Activated CD8-positive, alpha-beta memory T cell treated with anti-CD3 and anti-CD28 coated beads for 1 hour (primary cell): ENCODE data around the gene KIZ.

ENCODE experiments used
- DNase-seq, 2 donors: peaks; one replicate each; pipeline ENCODE4 v3.0.0-alpha.2; 2020; ENCODE audit warnings: low read depth in 1 of 2; ENCODE audit errors: extremely low read depth in 1 of 2

The KIZ gene

DNA sequence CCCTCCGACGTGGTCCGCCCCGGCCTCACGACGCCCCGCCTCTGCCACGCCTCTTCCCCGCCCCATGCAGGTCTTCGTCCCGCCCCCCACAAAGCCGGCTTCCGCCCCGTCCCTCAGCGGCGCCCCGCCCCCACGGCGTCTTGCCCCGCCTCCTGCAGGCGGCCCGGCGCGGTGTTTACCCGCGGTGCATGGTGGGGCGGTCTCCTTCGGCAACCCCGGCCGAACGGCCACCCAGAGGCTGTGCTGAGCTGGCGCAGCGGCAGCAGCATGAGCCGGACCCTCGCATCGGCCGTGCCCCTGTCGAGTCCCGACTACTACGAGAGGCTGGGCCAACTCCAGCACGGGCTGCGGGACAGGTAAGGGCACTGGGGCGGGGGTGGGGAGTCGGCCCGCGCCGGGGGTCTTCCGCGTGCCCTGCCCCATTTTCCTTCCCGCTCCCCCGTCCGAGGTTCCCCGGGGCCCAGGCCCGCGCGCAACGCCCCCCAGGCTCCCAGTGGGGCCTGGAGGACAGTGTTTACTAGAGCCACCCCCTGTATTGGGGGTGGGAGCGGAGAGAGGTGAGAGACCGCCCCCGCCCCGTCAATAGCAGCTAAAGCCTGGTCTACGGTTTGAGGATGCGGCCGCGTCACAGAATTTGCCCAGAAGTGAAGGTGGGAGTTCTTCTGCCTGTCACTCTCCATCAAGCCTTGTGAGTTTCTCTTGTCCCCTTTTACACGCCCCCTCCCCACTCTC lies at the start of gene KIZ:
KIZ (plus strand) TSS at position 234 of the 732 bp plus-strand sequence; CDS start at position 268, 34 bp downstream.
- peak; percentile 88 to 99 for DNase-seq

GRCh38 chr20:21077809-21078345 lies 48.0 kb upstream of the KIZ start:
- no peak for DNase-seq

DNA sequence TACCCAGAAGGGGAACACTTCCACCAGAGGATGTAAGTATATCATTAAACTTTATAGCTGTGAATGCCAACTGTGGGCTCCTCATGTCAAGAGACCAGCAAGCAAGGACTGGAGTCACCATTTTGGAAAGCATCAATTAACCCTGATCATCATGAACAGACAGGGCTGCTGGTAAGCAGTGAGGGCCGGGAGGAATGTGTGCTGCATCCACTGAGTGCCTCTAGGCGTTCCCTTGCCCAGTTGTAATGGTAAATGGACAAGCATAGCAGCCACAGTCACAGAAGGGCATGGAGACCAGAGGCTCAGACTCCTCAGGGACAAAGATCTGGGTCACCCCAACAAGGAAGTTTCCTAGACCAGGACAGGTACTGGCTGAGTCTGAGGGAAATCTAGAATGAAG lies 43.3 kb upstream of the KIZ start:
- DNase-seq: no peak

DNA sequence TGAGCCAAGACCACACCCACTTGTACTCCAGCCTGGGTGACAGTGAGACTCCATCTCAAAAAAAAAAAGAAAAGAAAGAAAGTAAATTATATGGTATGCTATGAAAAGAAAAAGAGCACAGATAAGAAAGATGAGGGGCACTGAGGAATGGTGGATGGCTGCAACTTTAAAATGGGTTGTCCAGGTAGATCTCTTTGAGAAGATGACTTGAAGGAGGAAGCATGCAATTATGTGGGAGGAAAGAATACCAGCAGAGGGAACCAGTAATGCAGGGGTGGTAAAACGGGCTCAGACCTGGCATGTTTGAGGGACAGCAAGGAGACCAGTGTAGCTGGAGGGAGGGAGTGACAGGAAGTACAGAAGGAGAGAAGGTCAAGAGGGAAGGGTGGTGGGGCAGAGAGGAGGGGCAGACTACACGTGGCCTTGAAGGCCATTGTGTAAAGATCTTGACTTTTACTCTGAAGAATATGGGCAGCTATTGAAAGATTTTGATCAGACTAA lies 42.0 kb upstream of the KIZ start:
- DNase-seq: no peak

DNA sequence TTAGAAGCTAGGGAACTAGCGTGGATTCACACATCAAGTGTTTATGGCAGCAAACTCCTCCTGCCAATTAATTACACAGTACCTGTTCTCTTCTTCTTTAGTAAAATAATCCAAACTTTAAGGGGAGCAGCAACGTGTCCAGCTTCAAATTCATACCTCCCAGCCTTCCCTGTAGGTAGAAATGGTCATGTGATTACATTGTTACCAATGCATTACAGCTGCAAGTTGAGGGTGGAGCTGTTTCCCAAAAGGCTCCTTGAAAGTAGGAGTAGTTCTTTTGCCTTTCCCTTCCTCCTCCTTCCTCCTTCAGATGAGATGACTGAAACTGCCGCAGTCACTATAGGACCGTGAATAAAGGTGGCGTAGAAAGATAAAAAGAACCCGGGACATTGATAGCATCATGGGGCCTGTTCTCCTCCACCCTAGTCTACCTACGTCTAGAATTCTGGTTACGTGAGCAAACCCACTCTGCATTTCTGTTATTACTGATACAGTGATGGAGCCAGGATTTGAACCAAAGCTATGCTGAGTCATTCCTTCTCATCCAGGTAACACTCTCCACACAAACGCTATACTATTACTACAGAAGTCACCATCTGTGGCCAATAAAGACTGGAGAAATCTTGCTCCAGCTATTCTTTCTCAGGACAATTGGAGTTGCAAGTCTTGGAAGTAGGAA lies 37.9 kb upstream of the KIZ start:
- no peak for DNase-seq

- DNase-seq: no peak
Observed at GRCh38 chr20:21089391-21089790, 36.5 kb upstream of the KIZ start.

DNA sequence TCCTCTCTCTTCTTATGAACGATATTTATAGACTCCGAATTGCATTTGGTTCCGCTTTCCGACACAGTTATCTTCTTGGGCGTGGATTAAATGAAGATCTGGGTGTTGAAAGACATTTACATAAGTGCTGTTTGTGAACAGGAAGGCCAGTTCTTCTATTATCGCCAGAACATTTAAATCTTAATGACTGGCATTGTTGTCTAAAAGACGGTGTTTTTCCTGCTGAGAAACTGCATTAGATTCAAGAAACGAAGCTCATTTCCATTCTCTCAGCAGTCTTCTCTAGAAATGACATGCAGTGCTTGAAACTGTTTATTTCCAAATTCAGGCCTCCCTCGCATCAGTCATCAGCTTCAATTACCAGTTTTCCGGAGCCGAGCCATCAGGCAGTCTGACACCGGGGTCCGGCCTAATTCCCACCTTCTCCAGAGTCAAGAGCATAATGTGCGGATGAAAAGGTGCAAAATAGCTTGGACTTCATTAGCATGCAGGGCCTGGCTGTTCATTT lies 35.7 kb upstream of the KIZ start:
- no peak for DNase-seq

DNA sequence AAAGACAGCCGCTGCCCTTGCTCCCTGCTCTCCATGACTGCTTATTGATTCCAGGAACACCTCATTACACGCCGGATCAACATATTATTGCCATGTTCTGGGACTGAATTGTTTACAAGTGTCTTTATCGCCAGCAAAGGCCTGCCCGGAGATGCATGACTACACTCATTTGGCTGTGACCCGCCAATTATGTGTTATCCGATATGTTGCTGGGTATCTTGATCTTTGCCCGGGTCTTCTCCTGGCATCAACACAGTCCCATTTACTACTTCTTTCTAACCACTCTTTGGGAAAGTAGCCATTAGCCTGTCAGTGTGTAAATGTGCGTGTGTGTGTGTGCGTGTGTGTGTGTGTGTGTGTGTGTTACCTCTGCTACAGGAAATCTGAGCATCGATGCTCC lies 35.2 kb upstream of the KIZ start:
- DNase-seq: no peak

DNA sequence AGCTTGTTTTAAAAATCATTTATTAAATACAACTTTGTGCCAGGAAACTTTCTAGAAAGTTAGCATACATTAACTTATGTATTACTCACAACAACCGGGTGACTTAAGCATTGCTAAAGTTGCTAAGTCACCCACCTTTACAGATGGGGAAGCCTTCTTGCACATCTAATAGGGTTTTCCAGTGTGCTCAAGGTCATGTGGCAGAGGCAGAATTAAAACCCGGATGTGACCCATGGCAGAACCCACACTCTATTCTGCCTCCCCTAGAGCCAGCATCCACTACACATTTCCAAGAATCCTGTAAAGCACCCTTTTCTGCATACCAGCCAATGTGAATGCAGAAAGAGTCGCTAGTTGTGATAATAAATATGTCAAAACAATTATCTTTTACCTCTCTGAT lies 33.1 kb upstream of the KIZ start:
- DNase-seq: no peak

- no peak for DNase-seq
Observed at GRCh38 chr20:21096321-21097043, 29.4 kb upstream of the KIZ start.

- no peak for DNase-seq
Observed at GRCh38 chr20:21099751-21100577, 25.9 kb upstream of the KIZ start.

DNA sequence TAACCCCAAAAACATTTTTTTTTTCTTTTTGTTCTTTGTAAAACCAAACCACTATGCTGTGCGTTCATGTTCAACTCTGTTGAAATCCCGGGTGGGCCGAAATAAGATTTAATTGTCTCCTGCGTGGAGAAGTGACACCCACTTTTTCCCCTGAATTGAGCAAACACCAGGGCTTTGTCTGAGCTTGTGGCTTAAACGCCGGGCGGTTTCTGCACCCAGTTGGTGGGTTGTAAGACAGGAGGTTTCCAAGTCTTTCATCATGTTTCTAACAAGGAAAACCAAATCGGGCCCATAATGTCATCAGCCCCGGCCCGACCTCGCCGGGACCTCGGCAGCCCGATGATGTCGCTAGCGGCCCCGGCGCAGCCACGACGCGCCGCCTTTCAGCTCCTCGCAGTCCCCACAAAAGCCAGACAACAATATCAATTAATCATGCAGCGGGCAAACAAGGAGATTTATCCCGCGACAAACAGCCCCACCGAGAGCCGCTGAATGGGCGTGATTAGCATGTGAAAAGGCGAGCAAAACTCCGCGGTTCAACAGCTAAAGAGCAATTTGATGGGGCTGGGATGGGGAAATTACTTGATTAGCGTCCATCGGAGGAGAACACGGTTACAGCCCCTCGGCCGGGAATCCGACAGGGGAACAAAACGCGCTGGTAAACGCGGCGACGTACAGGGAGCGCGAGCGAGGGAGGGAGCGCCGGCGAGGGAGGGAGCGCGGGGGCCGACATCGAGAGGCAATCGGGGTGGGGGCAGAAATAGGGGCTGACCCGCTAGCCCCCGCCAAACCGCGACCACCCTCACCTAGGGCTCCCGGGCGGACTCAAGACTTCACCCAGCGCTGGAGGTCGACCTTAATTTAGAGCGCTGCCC lies 25.1 kb upstream of the KIZ start:
- DNase-seq: no peak

- DNase-seq: no peak
Observed at GRCh38 chr20:21101453-21101931, 24.4 kb upstream of the KIZ start.

DNA sequence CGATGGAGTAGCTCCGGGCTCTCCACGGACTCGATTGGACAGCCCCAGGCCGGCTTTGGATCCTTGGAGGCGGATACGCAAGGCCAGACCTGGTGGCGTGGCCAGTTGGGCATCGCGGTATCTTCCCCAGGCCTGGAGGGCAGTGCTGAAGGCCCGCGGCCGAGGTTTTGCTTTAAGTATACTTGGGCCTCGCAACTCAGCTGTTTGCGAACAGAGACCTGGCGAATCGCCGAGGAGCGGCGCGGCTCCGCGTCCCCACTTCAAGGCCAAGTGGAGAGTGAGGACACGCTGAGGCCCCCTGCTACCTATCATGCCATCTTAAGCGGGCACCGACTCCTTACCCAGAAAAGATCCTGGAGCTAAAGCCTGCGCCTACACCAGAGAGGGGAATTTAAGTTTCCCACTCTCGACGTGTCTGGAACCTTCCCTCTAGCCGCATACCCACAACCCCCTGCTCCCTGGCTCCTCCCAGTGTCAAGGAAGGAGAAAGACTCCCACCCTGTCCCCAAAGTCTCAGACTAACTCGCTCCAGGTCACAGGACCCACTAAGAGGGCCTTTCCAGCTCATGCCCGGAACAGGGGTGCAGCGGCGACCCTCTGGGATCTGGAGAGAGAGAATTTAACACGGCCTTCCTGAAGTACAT lies 23.8 kb upstream of the KIZ start:
- DNase-seq: no peak

DNA sequence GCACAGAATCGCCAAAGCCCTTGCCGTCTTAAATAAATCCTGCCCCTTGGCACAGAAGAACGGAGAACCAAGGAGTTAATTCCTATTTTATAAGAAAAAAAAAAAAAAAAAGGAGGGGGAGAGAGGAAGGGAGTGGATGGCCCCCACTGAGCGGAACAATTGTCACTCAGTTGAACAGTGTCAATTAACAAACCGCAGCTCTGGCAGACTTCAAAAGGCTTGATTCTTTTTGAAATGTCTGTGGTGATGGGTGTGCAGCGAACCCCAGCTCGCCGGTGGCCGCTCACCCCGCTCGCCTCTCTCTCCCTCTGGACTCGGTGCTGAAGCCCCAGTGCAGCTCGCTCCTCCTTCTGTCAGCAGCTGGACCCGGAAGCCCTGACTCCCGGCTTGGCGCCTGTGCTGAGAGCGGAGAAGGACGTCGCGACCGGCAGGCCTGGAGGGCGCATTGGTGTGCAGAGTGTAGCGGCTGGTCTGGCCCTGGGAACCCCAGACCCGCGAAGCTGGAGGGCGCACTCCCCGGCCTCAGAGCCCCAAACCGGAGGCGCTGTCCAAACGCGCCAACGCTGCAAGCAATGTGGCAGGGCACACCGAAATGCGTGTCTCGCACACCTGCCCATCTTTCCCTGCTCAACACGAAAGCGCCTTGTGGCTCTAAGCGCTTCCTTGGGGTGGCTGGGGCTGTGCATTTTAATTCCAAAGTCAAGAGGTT lies 23.1 kb upstream of the KIZ start:
- no peak for DNase-seq

- DNase-seq: no peak
Observed at GRCh38 chr20:21103582-21104465, 22.1 kb upstream of the KIZ start.

DNA sequence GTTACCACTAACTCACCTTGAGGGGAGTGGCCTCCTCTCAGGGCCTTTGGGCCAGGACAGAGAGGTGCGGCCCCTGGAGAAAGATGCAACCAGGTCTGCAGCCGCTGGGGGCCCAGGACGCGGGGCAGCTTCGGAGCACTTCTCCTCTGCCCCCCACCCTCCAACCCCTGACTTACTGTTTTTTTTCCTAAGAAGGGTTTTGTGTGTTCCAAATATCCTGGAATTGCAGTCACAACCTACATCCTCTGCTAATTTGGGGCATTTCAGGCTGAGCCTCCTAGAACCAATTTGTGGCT lies 21.5 kb upstream of the KIZ start:
- DNase-seq: no peak
